Measurements from ENCODE around the gene MLXIP. TPM values are rescaled to one million over a fixed set of nuclear protein-coding genes. Genes with fewer than 3 reads are reported as not detected.

The MLXIP gene
- total RNA-seq, 2 experiments from 2014 or later: 27.5 to 44.7 TPM

DNA sequence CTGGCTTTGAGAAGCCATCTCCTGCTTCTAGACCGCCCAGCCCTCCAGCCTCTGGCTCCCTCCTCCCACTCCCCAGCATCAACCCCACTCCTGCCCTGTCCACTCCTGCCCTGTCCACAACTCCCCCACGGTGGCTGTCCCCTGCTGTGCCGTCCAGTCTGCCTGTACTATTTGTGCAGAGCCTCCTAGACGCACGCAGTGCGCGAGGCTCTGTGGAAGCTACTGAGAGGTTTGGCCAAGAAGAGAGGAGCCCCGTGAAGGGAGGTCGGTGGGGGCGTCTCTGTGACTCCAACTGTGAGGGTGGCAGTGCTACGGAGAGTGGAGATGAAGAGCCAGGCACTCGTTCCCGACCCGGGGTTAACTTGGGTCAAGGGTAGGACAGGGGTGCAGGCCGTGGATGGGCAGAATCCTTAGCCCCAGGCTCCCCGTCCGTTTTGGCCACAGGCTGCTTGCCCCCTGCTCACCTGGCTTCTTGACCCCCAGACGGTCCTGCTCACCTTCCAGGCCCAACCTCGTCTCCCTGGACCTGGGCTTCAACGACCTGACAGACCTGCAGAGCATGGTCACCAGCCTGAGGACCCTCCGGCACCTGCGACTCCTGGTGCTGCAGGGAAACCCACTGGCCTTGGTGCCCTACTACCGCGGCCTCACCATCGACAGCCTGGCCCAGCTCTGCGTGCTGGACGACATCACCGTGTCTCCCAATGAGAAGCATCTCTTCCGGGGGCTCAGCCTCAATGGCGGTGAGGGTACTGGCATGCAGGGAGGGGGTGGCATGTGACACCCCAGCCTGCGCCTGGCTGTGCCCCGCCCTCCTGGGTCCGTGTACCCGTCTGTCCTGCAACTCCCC is 111.3 kb downstream of the MLXIP start:
- DNase-seq (ENCODE audit: low spot score): no peak
- ChIA-PET POLR2A (interaction anchor here (1.3 kb wide), 1 partner anchor 22 kb away, joined by 6 read pairs; no protein-coding TSS in a partner anchor), CTCF (ENCODE audit: unreplicated experiment) (no interaction called here)
- BruUV-seq (replicated peaks): no TSS peak
- Histone ChIP-seq H3K36me3 (ENCODE audit: insufficient read depth, low read length) (no peaks in the 10 kb centered on the region), H3K9me3 (ENCODE audit: low read length) (no peaks in the 10 kb centered on the region), H3K4me3 (ENCODE audit: low read depth, low read length, poor library complexity, severe bottlenecking) (no peak overlapping the region), H3K4me2 (ENCODE audit: low read length) (no peak overlapping the region), H3K27ac (ENCODE audit: low read depth, low read length, poor library complexity, severe bottlenecking) (no peak overlapping the region), H2AFZ (ENCODE audit: low read length) (no peak overlapping the region), H4K20me1 (ENCODE audit: insufficient read depth, low read length) (no peaks in the 10 kb centered on the region), H3K79me2 (ENCODE audit: insufficient read depth, low read depth, low read length) (no peaks in the 10 kb centered on the region), H3K4me1 (ENCODE audit: insufficient read depth, low read length, poor library complexity, severe bottlenecking) (no peaks in the 10 kb centered on the region), H3K9me2 (ENCODE audit: insufficient read depth, low read length) (no peaks in the 10 kb centered on the region)
- no peak for TF ChIP-seq EZH2phosphoT487 (IDR thresholded peaks at IDR 0.05; ENCODE audit: borderline replicate concordance, low read depth, low read length)
- TF ChIP-seq, protein P1, sequence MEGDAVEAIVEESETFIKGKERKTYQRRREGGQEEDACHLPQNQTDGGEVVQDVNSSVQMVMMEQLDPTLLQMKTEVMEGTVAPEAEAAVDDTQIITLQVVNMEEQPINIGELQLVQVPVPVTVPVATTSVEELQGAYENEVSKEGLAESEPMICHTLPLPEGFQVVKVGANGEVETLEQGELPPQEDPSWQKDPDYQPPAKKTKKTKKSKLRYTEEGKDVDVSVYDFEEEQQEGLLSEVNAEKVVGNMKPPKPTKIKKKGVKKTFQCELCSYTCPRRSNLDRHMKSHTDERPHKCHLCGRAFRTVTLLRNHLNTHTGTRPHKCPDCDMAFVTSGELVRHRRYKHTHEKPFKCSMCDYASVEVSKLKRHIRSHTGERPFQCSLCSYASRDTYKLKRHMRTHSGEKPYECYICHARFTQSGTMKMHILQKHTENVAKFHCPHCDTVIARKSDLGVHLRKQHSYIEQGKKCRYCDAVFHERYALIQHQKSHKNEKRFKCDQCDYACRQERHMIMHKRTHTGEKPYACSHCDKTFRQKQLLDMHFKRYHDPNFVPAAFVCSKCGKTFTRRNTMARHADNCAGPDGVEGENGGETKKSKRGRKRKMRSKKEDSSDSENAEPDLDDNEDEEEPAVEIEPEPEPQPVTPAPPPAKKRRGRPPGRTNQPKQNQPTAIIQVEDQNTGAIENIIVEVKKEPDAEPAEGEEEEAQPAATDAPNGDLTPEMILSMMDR (conservative IDR thresholded peaks at IDR 0.05; ENCODE audit: low read length): no peak
- intact Hi-C loops (cut with micrococcal nuclease; ENCODE audit: unreplicated experiment): loop anchor here (5.0 kb wide), 3 partner anchors 38 to 273 kb away; partner anchors contain the start of gene CFAP251

DNA sequence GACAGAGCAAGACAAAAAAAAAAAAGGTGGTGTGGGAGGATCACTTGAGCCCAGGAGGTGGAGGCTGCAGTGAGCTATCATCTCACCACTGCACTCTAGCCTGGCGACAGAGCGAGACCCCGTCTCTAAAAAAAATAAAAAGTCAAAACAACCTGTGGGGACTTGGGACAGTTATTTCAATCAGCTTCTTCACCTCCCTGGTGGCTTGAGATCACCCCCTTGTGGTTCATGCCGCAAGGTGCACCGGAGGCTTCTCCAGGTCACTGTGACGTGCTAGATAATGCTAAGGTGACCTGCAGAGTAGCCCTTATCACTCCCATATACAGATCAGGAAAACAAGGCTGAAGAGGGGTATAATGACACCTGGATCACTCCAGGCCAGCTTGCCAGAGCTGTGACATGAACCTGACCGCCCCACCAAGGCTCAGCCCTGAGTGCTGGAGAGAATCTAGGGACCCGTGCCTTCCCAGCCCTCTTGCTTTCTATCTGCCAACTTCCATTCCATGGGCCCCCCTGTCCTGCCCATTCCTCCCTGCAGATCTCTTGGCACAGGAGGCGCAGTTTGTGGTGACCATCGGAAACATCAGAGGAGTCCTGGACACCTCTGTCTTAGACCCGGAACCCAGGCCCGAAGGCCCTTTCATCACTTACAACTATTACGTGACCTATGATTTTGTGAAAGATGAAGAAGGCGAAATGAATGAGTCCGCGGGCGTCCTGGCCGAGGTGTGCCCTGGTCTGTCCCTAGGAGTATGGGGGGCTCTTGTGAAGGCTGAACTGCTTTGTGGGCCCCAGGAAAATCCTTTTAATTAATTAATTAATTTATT is 112.5 kb downstream of the MLXIP start:
- Histone ChIP-seq H3K4me1 (ENCODE audit: insufficient read depth, low read length, poor library complexity, severe bottlenecking) (no peaks in the 10 kb centered on the region), H3K27ac (ENCODE audit: low read depth, low read length, poor library complexity, severe bottlenecking) (no peak overlapping the region), H3K4me3 (ENCODE audit: low read depth, low read length, poor library complexity, severe bottlenecking) (no peak overlapping the region), H3K36me3 (ENCODE audit: insufficient read depth, low read length) (no peaks in the 10 kb centered on the region), H3K9me2 (ENCODE audit: insufficient read depth, low read length) (no peaks in the 10 kb centered on the region), H3K9me3 (ENCODE audit: low read length) (no peaks in the 10 kb centered on the region), H3K4me2 (ENCODE audit: low read length) (no peak overlapping the region), H3K79me2 (ENCODE audit: insufficient read depth, low read depth, low read length) (no peaks in the 10 kb centered on the region), H4K20me1 (ENCODE audit: insufficient read depth, low read length) (no peaks in the 10 kb centered on the region), H2AFZ (ENCODE audit: low read length) (no peak overlapping the region)
- ChIA-PET CTCF (ENCODE audit: unreplicated experiment) (interaction anchor here (0.6 kb wide), 2 partner anchors 35 to 227 kb away, joined by 3 to 9 read pairs; partner anchors contain the start of gene DIABLO), POLR2A (interaction anchor here (0.6 to 1.3 kb wide), 4 partner anchors 19 to 1654 kb away, joined by 3 to 6 read pairs (median 6); no protein-coding TSS in a partner anchor)
- BruUV-seq (replicated peaks): no TSS peak
- TF ChIP-seq, protein P1 (conservative IDR thresholded peaks at IDR 0.05; ENCODE audit: low read length): peak; percentile 92
- TF ChIP-seq EZH2phosphoT487 (IDR thresholded peaks at IDR 0.05; ENCODE audit: borderline replicate concordance, low read depth, low read length): no peak
- peak; percentile 79 for DNase-seq (ENCODE audit: low spot score)
- intact Hi-C loops (cut with micrococcal nuclease; ENCODE audit: unreplicated experiment): loop anchor here (1.0 to 5.0 kb wide), 4 partner anchors 39 to 274 kb away; partner anchors contain the start of gene CFAP251

Measured in OCI-LY7 (cell line).